Adipose tissue (tissue), 3 donors: ENCODE results near the gene SLC30A7. TPM values are rescaled to one million over a fixed set of nuclear protein-coding genes. Genes with fewer than 3 reads are reported as not detected.
"Not testable (repeated sequence)": the region's sequence is repeated elsewhere in the genome, so short reads cannot be mapped to it uniquely, and the experiment has no call there.

Source experiments
- H3K27ac ChIP-seq: one replicate; pipeline ENCODE4 v1.5.1; 2013; ENCODE audit warnings: low read depth, low read length
- WGBS, 3 donors: extraction: QIAGEN DNeasy Blood & Tissue Kit; methylation state at CpG; one replicate each; pipeline ENCODE4 v1.1.7; 2013; 5-methylcytosine and 5-hydroxymethylcytosine counted together
- polyA plus RNA-seq, 3 donors: library from polyadenylated mRNA; stranded (reverse); fragments of 200-250 nt; gene quantifications; one replicate each; pipeline ENCODE4 v1.2.3, GENCODE V29; 2013
- donor health status: healthy with polysubstance abuse.
- donor health status: Bipolar disorder and iron deficiency.
- donor health status: healthy.

SLC30A7 gene
- 1 to 10 TPM; 1.8 to 5.3 (median 2.8) TPM for polyA plus RNA-seq

GRCh38 chr1:100895540-100896480, at the start of gene SLC30A7:
Gene SLC30A7 (plus strand): TSS chr1:100896090. CDS start chr1:100896263, 173 bp downstream.
- 0 to 1% (median 0%) methylated on average over 61 to 62 of the region's 62 CpGs for whole genome bisulfite sequencing, 3 donors
- H3K27ac ChIP-seq = peak within 1 kb of the TSS; percentile 96

GRCh38 chr1:100847361-100848082, 48.4 kb upstream of the SLC30A7 start:
- 4 to 23% (median 7%) methylated on average over 2 of the region's 2 CpGs for WGBS, 3 donors
- no peak overlapping the region for H3K27ac ChIP-seq

- 83 to 93% (median 91%) methylated on average over 5 of the region's 5 CpGs for WGBS, 3 donors
- H3K27ac ChIP-seq = no peak overlapping the region
These were observed 44.2 kb upstream of the SLC30A7 start for GRCh38 chr1:100851726-100852125.

- no peak overlapping the region for H3K27ac ChIP-seq
- WGBS, 3 donors = 91 to 97% (median 94%) methylated on average over 3 of the region's 3 CpGs
These were observed 42.9 kb upstream of the SLC30A7 start for GRCh38 chr1:100852976-100853375.

GRCh38 chr1:100855116-100855515, 40.8 kb upstream of the SLC30A7 start:
- H3K27ac ChIP-seq = not testable (repeated sequence)

GRCh38 chr1:100860397-100860991, 35.4 kb upstream of the SLC30A7 start:
- 58 to 74% (median 71%) methylated on average over 3 of the region's 3 CpGs for WGBS, 3 donors
- H3K27ac ChIP-seq = no peak overlapping the region

- H3K27ac ChIP-seq = no peak overlapping the region
- 71 to 84% (median 75%) methylated on average over 1 of the region's 1 CpG for WGBS, 3 donors
These were observed 34.5 kb upstream of the SLC30A7 start for GRCh38 chr1:100861379-100861778.

GRCh38 chr1:100862591-100862990, 33.3 kb upstream of the SLC30A7 start:
- WGBS, 3 donors = 73 to 80% (median 77%) methylated on average over 2 of the region's 2 CpGs

GRCh38 chr1:100866041-100866900, 29.6 kb upstream of the SLC30A7 start:
- WGBS, 3 donors = 20 to 37% (median 22%) methylated on average over 5 of the region's 5 CpGs
- no peak overlapping the region for H3K27ac ChIP-seq

More at GRCh38 chr1:100862591-100862990, 33.3 kb upstream of the SLC30A7 start:
- H3K27ac ChIP-seq = no peak overlapping the region

GRCh38 chr1:100866901-100867206, 29.0 kb upstream of the SLC30A7 start:
- WGBS, 3 donors = 62 to 78% (median 67%) methylated on average over 2 of the region's 2 CpGs

GRCh38 chr1:100868364-100868995, 27.4 kb upstream of the SLC30A7 start:
- WGBS, 3 donors = 10 to 15% (median 13%) methylated on average over 7 of the region's 7 CpGs
- no peak overlapping the region for H3K27ac ChIP-seq

More at GRCh38 chr1:100866901-100867206, 29.0 kb upstream of the SLC30A7 start:
- H3K27ac ChIP-seq = no peak overlapping the region

- H3K27ac ChIP-seq = no peak overlapping the region
- WGBS, 3 donors = 77 to 85% (median 82%) methylated on average over 2 of the region's 2 CpGs
These were observed 25.9 kb upstream of the SLC30A7 start for GRCh38 chr1:100869996-100870395.

- H3K27ac ChIP-seq = no peak overlapping the region
- 50 to 85% (median 82%) methylated on average over 2 of the region's 2 CpGs for WGBS, 3 donors
These were observed 21.5 kb upstream of the SLC30A7 start for GRCh38 chr1:100874433-100874832.

- H3K27ac ChIP-seq = no peak overlapping the region
- WGBS, 3 donors = 79 to 91% (median 91%) methylated on average over 3 of the region's 3 CpGs
These were observed 20.7 kb upstream of the SLC30A7 start for GRCh38 chr1:100875228-100875627.

GRCh38 chr1:100876291-100876690, 19.6 kb upstream of the SLC30A7 start:
- H3K27ac ChIP-seq = no peak overlapping the region

- no peak overlapping the region for H3K27ac ChIP-seq
These were observed 16.5 kb upstream of the SLC30A7 start for GRCh38 chr1:100879422-100879821.

- H3K27ac ChIP-seq = no peak overlapping the region
- 90 to 93% (median 92%) methylated on average over 3 of the region's 3 CpGs for WGBS, 3 donors
These were observed 14.2 kb upstream of the SLC30A7 start for GRCh38 chr1:100881687-100882086.

- no peak overlapping the region for H3K27ac ChIP-seq
- WGBS, 3 donors = 25 to 55% (median 47%) methylated on average over 2 of the region's 2 CpGs
These were observed 13.2 kb upstream of the SLC30A7 start for GRCh38 chr1:100882698-100883097.
